Fibroblast of the aortic adventitia (primary cell): ENCODE data around the gene NCOR2. TPM values are rescaled to one million over a fixed set of nuclear protein-coding genes. Genes with fewer than 3 reads are reported as not detected.

Experiments used
- DNase-seq: peaks from one replicate; pipeline ENCODE4 v3.0.0-alpha.2; 2010; ENCODE audit warnings: low read depth
- H3K4me3 ChIP-seq: 2 replicates; pipeline ENCODE4 v1.5.1; 2011; ENCODE audit warnings: low read depth, mild to moderate bottlenecking, control low read depth, low read length, moderate library complexity
- total RNA-seq: library from RNA; depleted of rRNA; stranded (reverse); fragments of >200 nt; gene quantifications from 2 replicates; pipeline ENCODE4 v1.2.3, GENCODE V29; 2012; ENCODE audit warnings: low replicate concordance
- TF ChIP-seq, protein P1 (sequence below): IDR thresholded peaks from 2 replicates; pipeline ENCODE4 v1.5.1; 2011; ENCODE audit warnings: mild to moderate bottlenecking, low read length, control low read depth, inconsistent platforms; ENCODE audit not compliant: insufficient read depth

NCOR2 gene
- total RNA-seq, 1 donor: 58.5 TPM

DNA sequence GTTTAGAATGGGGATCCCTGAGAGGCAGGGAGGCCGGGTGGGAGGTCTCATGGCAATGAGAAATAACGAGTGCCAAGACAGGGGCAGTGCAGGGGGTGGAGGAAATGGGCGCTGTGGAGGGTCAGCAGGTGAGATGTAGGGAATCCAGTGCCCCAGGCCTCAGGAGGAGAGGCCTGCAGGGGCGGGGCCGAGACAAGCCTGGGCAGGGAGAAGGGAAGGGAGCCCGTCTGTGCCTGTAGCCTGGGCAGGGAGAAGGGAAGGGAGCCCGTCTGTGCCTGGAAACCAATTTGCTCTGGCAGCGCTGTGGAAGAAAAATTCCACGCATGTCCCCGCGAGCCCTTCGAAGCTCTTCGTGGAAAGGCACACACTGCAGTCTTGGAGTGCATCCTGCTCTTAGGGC lies 10.6 kb upstream of the NCOR2 start:
- DNase-seq: no peak
- no peak overlapping the region for H3K4me3 ChIP-seq
- TF ChIP-seq, protein P1, sequence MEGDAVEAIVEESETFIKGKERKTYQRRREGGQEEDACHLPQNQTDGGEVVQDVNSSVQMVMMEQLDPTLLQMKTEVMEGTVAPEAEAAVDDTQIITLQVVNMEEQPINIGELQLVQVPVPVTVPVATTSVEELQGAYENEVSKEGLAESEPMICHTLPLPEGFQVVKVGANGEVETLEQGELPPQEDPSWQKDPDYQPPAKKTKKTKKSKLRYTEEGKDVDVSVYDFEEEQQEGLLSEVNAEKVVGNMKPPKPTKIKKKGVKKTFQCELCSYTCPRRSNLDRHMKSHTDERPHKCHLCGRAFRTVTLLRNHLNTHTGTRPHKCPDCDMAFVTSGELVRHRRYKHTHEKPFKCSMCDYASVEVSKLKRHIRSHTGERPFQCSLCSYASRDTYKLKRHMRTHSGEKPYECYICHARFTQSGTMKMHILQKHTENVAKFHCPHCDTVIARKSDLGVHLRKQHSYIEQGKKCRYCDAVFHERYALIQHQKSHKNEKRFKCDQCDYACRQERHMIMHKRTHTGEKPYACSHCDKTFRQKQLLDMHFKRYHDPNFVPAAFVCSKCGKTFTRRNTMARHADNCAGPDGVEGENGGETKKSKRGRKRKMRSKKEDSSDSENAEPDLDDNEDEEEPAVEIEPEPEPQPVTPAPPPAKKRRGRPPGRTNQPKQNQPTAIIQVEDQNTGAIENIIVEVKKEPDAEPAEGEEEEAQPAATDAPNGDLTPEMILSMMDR: no peak

DNA sequence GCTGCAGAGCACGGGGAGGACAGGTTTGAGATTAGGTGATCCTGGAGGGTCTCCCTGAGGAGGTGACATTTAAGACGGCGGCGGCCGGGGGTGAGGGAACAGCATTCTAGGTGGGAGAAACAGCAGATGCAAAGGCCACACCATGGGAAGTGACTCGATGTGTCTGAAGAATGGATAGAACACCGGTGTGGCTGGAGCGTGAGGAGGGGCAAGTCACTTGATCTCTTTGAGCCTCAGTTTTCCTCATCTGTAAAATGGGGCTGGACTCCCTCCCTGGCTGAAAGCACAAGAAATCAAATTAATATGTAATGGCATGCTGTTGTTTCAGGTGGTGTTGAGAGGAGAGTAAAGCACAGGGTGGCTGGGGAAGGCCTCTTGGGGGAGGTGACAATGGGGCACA lies 10.0 kb upstream of the NCOR2 start:
- H3K4me3 ChIP-seq: no peak overlapping the region
- no peak for DNase-seq
- TF ChIP-seq, protein P1: no peak

DNA sequence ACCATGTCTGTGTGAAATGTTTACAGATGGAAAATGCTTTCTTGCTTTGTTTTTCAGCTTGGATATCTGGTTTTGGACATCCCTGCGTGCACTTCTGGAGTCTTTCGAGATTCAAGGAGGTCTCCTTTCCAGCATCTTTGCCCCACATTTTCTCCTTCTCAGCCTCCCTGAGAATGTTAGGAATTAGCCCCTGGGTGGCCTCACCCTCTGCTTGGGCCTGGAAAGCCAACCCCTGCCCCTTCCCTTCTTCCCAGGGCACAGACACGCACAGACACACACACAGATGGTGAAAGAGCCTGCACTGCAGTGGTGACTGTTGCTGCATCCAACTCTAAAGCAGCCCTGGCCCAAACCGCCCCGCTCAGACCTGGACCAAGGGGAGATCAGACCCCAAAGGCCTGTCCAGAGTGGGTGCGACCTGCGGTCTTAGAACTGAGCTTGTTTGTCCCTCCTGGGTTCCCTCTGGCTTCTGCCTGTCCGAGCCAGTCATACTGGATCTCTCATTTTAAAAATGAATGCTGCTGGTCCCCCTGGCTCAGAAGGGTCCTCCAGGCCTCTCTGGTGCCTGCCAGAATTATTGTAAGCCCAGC lies 8.7 kb upstream of the NCOR2 start:
- TF ChIP-seq, protein P1: no peak
- DNase-seq: no peak
- H3K4me3 ChIP-seq: no peak overlapping the region

DNA sequence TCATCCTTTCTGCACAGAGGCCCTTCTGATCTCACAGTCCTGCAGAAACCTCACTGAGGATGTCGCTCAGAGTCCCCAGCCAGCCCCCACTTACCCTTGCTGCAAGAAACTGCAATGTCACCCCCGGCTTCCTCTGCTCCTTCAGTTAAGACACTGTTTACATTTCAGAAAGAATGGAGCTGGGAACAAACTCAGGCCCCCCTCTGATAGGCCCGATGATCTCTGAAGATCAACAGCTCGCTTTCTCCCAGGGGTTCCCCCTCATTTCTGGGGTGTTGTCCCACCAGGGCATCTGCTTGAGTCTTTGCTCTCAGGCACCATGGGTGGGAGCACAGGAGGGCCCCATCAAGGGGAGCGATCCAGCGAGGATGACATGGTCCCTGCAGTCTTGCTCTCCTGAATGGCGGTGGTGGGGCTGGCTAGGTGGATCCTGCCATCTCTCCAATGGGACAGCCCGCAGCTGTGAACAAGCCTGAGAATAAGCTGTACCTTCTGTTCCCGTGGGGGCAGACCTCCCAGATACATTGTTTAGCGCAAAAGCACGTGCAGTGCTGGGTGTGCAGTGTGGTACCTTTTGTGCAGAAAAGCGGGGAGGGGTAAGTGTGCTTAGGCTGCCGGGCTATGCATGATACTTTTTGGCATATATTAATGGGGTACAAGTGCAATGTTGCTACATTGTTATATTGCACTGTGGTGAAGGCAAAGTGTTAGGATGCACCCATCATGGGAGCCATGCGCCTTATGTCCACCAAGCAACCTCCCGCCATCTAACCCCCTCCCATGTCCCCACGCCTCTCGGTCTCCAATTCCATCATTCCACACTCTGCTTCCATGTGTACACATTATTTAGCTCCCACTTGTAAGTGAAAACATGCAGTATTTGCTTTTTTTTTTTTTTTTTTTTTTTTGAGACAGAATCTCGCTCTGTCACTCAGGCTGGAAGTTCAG lies 6.7 kb upstream of the NCOR2 start:
- H3K4me3 ChIP-seq: no peak overlapping the region
- DNase-seq: no peak
- TF ChIP-seq, protein P1: no peak

DNA sequence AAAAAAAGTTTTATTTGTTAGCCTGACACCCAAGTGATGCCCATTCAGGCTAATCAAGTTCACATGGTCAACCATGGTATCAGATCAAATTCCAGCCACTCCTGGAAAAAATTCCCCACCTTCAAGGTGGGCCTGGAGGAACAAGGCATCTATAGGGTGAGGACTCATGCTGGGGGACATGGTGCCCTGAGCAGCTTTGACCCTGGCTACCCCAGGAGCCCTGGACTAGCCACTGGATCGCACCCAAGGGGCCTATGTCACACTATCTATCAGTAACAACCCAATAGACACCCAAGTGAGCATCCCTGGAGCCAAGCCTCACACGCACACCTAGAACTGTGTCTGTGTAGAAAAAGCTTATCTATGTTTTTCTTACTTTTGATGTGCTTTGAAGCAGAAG lies 4.1 kb upstream of the NCOR2 start:
- DNase-seq: no peak
- TF ChIP-seq, protein P1: no peak
- no peak overlapping the region for H3K4me3 ChIP-seq

DNA sequence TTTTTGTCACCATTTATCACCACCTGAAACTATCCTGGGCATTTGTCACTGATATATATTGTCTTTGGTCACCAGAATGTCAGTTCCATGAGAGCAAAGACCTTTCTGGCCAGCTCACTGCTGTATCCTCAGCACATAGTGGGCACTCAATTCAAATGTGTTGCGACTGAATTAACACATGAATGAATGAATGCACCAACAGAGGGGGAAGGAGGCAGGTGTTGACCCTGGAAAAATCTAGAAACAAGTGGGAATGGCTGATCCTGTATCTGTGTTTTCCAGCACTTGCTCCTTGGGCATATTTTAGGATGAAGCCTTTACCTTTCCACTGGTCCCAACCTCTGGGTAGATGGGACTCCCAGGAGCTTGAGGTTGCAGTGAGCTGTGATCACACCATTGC lies 3.4 kb upstream of the NCOR2 start:
- TF ChIP-seq, protein P1: no peak
- no peak for DNase-seq
- H3K4me3 ChIP-seq: no peak overlapping the region
